Panc1 (cell line): ENCODE measurements around the gene UBE2O. TPM values are rescaled to one million over a fixed set of nuclear protein-coding genes. Genes with fewer than 3 reads are reported as not detected.

Experiments used
- ATAC-seq: fragments of 200-7000 bp; cut with Tn5 transposase; 2 replicates; pipeline ENCODE4 v1.9.1; 2020; ENCODE audit warnings: mild to moderate bottlenecking, moderate library complexity
- BruUV-seq: library from RNA; stranded (reverse); fragments of 400-500 nt; replicated peaks from 2 replicates; lab custom pipeline; 2021; lab: Mats Ljungman, UMichigan
- CTCF ChIA-PET: fragments of 300-600 bp; sonication (Branson Sonifier 250); formaldehyde crosslinking; loops from one replicate; lab custom pipeline; 2022; ENCODE audit warnings: antibody characterized with exemption; lab: Charles Lee
- POLR2A ChIA-PET: fragments of 300-600 bp; sonication (Branson Sonifier 250); formaldehyde crosslinking; loops from one replicate; lab custom pipeline; 2022; ENCODE audit warnings: antibody characterized with exemption; lab: Charles Lee
- DNase-seq: peaks from one replicate; pipeline ENCODE4 v3.0.0-alpha.2; 2010; ENCODE audit warnings: low read depth, low spot score
- H3K27ac ChIP-seq: 2 replicates; pipeline ENCODE4 v1.5.1; 2011; ENCODE audit warnings: mild to moderate bottlenecking, low read length, inconsistent platforms
- H3K27me3 ChIP-seq: fragments of 200-500 bp; sonication (Bioruptor generic); 2 replicates; pipeline ENCODE4 v1.6.0; 2014; ENCODE audit warnings: low read length, inconsistent platforms; ENCODE audit not compliant: control insufficient read depth, insufficient read depth
- H3K36me3 ChIP-seq: fragments of 200-500 bp; sonication (Bioruptor generic); 2 replicates; pipeline ENCODE4 v1.5.1; 2014; ENCODE audit warnings: inconsistent platforms, mild to moderate bottlenecking, low read length, moderate library complexity; ENCODE audit not compliant: control insufficient read depth, insufficient read depth
- H3K4me1 ChIP-seq: 2 replicates; pipeline ENCODE4 v1.5.1; 2011; ENCODE audit warnings: inconsistent platforms, mild to moderate bottlenecking, low read length, moderate library complexity; ENCODE audit not compliant: control insufficient read depth, insufficient read depth
- H3K4me3 ChIP-seq, 2 experiments: 2 replicates each; pipeline ENCODE4 v1.5.1; 2011 to 2012; ENCODE audit warnings: low read depth in 2 of 2, low read length in 2 of 2, mild to moderate bottlenecking in 2 of 2, inconsistent platforms in 1 of 2, moderate library complexity in 1 of 2
- H3K9me3 ChIP-seq: fragments of 200-500 bp; sonication (Bioruptor generic); 2 replicates; pipeline ENCODE4 v1.5.1; 2014; ENCODE audit warnings: low read depth, mild to moderate bottlenecking, inconsistent platforms, low read length, moderate library complexity; ENCODE audit not compliant: control insufficient read depth, insufficient read depth
- POLR2AphosphoS5 ChIP-seq: IDR thresholded peaks from 2 replicates; pipeline ENCODE4 v1.6.1; 2012; ENCODE audit warnings: mild to moderate bottlenecking, low read depth, low read length, moderate library complexity
- SIN3A ChIP-seq: IDR thresholded peaks from 2 replicates; pipeline ENCODE4 v1.6.1; 2012; ENCODE audit warnings: low read depth, mild to moderate bottlenecking, low read length, moderate library complexity, borderline replicate concordance; ENCODE audit not compliant: insufficient read depth
- TCF7L2 ChIP-seq: IDR thresholded peaks from 2 replicates; pipeline ENCODE4 v1.6.1; 2011; ENCODE audit warnings: mild to moderate bottlenecking, low read depth, low read length, inconsistent platforms
- in situ Hi-C: cut with HindIII; loops from 2 replicates; pipeline ENCODE4 v1.10.0; 2016; ENCODE audit warnings: low sequenced_read_pairs, low pct_unique_long_range_greater_than_20kb
- intact Hi-C: fragments of 100-400 bp; cut with micrococcal nuclease; formaldehyde crosslinking; loops from one replicate; pipeline ENCODE4 v1.10.0; 2022; ENCODE audit not compliant: unreplicated experiment
- total RNA-seq: library from RNA; stranded (reverse); gene quantifications from one replicate; pipeline ENCODE4 v1.2.1, GENCODE V29; 2021; ENCODE audit not compliant: unreplicated experiment
- TF ChIP-seq, protein P1 (sequence below): fragments of 450-650 bp; IDR thresholded peaks from 2 replicates; pipeline ENCODE4 v1.5.1; 2017; ENCODE audit warnings: mild to moderate bottlenecking
- TF ChIP-seq, protein P2 (sequence below), 2 experiments: IDR thresholded peaks; 2 replicates each; pipeline ENCODE4 v1.6.1; 2011 to 2012; ENCODE audit warnings: low read depth in 2 of 2, control low read depth in 1 of 2, low read length in 1 of 2, mild to moderate bottlenecking in 1 of 2, moderate library complexity in 1 of 2; ENCODE audit not compliant: insufficient read depth in 1 of 2

UBE2O gene
- total RNA-seq, 1 experiment from 2014 or later: 47.5 TPM

DNA sequence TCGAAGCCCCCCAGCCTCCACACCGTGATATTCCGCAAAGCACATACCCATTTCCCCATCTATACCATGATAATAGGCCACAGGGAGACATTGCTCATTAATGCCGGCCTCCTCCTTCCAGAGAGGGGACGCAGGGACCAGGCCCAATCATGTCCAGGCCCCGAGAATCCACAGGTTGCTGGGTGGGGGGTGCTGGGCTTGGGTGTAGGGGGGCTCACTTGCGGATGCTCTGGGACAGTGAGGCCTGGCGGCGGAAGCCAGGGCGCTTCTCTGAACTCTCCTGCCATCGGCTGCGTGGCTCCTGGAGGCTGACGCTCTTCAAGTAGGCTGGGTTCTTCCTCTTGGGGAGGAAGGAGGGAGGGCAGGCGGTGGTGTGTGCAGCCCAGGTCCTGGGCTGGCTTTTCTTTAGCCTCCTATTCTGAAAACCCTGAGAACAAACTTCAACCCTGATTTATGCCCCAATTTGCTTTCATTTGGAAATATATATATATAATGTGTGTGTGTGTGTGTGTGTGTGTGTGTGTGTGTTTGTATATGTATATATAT is 26.6 kb upstream of the UBE2O start:
- Histone ChIP-seq H3K27ac (no peak overlapping the region), H3K36me3 (no peaks in the 10 kb centered on the region), H3K9me3 (no peaks in the 10 kb centered on the region), H3K4me1 (no peaks in the 10 kb centered on the region), H3K4me3 (no peak overlapping the region), H3K27me3 (no peaks in the 10 kb centered on the region)
- ChIA-PET POLR2A (no interaction called here), CTCF (interaction anchor here (0.5 kb wide), 1 partner anchor 54 kb away, joined by 10 read pairs; no protein-coding TSS in a partner anchor)
- ATAC-seq (no peak), DNase-seq (no peak)
- no peak for TF ChIP-seq POLR2AphosphoS5
- TF ChIP-seq, protein P1, sequence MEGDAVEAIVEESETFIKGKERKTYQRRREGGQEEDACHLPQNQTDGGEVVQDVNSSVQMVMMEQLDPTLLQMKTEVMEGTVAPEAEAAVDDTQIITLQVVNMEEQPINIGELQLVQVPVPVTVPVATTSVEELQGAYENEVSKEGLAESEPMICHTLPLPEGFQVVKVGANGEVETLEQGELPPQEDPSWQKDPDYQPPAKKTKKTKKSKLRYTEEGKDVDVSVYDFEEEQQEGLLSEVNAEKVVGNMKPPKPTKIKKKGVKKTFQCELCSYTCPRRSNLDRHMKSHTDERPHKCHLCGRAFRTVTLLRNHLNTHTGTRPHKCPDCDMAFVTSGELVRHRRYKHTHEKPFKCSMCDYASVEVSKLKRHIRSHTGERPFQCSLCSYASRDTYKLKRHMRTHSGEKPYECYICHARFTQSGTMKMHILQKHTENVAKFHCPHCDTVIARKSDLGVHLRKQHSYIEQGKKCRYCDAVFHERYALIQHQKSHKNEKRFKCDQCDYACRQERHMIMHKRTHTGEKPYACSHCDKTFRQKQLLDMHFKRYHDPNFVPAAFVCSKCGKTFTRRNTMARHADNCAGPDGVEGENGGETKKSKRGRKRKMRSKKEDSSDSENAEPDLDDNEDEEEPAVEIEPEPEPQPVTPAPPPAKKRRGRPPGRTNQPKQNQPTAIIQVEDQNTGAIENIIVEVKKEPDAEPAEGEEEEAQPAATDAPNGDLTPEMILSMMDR: no peak
- TF ChIP-seq, protein P2, sequence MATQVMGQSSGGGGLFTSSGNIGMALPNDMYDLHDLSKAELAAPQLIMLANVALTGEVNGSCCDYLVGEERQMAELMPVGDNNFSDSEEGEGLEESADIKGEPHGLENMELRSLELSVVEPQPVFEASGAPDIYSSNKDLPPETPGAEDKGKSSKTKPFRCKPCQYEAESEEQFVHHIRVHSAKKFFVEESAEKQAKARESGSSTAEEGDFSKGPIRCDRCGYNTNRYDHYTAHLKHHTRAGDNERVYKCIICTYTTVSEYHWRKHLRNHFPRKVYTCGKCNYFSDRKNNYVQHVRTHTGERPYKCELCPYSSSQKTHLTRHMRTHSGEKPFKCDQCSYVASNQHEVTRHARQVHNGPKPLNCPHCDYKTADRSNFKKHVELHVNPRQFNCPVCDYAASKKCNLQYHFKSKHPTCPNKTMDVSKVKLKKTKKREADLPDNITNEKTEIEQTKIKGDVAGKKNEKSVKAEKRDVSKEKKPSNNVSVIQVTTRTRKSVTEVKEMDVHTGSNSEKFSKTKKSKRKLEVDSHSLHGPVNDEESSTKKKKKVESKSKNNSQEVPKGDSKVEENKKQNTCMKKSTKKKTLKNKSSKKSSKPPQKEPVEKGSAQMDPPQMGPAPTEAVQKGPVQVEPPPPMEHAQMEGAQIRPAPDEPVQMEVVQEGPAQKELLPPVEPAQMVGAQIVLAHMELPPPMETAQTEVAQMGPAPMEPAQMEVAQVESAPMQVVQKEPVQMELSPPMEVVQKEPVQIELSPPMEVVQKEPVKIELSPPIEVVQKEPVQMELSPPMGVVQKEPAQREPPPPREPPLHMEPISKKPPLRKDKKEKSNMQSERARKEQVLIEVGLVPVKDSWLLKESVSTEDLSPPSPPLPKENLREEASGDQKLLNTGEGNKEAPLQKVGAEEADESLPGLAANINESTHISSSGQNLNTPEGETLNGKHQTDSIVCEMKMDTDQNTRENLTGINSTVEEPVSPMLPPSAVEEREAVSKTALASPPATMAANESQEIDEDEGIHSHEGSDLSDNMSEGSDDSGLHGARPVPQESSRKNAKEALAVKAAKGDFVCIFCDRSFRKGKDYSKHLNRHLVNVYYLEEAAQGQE (IDR thresholded peaks at IDR 0.05; ENCODE audit: insufficient read depth in 1 of 2, low read depth in 2 of 2, low read length in 1 of 2): no peak
- no peak for TF ChIP-seq TCF7L2
- no peak for TF ChIP-seq SIN3A
- in situ Hi-C loops (no loop called here), intact Hi-C loops (no loop called here)
- no TSS peak for BruUV-seq

DNA sequence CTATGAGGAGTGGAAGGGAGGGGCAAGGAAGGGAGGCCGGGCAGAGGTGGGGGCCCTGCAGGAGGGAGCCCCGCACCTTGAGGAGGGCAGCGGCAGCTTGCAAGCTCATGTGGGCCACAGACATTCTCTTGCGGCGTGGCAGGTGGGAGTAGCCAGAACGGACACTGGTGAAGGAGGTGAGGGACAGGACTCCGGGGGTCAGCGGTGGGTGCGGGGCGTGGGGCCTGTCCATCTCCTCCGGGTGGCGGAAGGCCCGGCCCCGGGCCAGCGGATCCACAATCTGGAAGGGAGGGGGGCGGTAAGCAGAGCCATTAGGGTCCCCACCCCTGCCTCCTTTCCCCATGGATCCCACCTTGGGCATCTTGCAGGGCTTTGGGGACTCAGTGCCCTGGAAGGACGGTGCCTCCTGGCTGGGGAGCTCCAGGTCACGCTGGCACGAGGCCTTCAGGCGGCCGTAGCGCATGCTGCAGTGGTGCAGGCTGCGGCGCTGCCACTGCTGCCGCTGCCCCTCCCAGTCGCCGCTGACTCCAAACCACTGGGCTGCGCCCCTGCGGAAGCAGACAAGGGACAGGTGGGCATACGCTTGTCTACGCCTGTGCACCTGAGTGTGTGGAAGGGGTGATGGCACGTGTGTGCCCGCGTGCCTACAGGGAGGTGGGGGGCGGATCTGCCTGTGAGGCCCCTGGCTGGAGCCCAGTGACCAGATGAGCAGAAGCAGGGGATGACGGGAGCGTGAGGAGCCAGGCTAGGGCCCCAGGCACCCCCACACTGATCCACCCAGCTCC is 26.0 kb upstream of the UBE2O start:
- no peak for ATAC-seq
- CTCF ChIA-PET: no interaction called here
- POLR2A ChIA-PET: interaction anchor here (0.9 kb wide), 1 partner anchor 23 kb away, joined by 3 read pairs; no protein-coding TSS in a partner anchor

More for the DNA sequence above, 26.0 kb upstream of the UBE2O start:
- in situ Hi-C loops: no loop called here
- Histone ChIP-seq H3K9me3 (no peaks in the 10 kb centered on the region), H3K4me3 (no peak overlapping the region), H3K27me3 (no peaks in the 10 kb centered on the region), H3K4me1 (no peaks in the 10 kb centered on the region), H3K27ac (no peak overlapping the region), H3K36me3 (no peaks in the 10 kb centered on the region)
- TF ChIP-seq, protein P1: no peak
- TF ChIP-seq SIN3A (no peak), TCF7L2 (no peak), POLR2AphosphoS5 (no peak)
- TF ChIP-seq, protein P2 (IDR thresholded peaks at IDR 0.05; ENCODE audit: insufficient read depth in 1 of 2, low read depth in 2 of 2, low read length in 1 of 2): no peak
- no peak for DNase-seq
- BruUV-seq: no TSS peak
- intact Hi-C loops: no loop called here
